GM18909 (cell line): Measurements from ENCODE around the gene HSPA9.

ENCODE experiments used
- ATAC-seq: cut with Tn5 transposase; IDR thresholded peaks from one replicate; pipeline ENCODE4 v1.9.1; 2021; ENCODE audit warnings: mild to moderate bottlenecking; ENCODE audit not compliant: unreplicated experiment, poor library complexity

HSPA9 gene

DNA sequence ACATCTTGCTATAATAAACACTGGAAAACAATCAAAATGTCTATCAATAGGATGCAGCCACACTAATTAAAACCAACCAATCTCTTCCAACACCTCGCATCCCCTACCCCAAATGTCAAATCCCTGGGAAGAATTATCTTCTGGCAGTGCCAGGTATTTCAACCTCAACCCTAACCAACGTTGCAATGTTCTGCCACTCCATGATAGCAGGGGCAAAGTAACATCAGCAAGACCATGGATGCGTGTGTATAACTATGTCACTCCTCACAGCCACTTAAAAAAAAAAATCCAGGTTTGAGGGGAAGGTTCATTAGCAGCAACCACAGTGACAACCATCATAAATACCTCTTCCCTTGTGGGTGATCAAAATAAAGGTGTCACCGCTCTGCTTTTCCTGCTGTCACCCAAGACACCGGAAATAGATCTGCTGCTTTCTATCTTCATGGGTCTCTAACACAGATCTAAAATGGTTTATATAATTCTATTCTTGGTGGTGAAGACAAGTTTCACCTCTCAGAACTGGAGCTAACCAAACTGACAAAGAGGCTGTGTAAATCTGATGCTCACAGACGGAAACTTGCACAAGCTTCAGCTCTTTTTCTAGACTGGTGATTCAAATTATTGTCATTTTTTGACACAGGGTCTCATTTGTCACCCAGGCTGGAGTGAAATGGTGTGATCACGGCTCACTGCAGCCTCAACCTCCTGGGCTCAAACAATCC, 9.9 kb downstream of the HSPA9 start:
- ATAC-seq: no peak

DNA sequence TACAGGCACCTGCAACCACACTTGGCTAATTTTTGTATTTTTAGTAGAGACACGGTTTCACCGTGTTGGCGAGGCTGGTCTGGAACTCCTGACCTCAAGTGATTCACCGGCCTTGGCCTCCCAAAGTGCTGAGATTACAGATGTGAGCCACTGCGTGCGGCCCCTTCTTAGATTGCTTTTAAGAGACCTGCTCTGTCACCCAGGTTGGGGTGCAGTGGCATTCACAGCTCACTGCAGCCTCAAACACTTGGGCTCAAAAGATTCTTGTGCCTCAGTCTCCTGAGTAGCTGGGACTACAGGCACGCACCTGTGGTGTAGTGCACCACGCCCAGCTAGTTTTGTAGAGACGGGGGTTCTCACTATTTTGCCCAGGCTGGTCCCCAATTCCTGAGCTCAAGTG, 11.0 kb downstream of the HSPA9 start:
- no peak for ATAC-seq

DNA sequence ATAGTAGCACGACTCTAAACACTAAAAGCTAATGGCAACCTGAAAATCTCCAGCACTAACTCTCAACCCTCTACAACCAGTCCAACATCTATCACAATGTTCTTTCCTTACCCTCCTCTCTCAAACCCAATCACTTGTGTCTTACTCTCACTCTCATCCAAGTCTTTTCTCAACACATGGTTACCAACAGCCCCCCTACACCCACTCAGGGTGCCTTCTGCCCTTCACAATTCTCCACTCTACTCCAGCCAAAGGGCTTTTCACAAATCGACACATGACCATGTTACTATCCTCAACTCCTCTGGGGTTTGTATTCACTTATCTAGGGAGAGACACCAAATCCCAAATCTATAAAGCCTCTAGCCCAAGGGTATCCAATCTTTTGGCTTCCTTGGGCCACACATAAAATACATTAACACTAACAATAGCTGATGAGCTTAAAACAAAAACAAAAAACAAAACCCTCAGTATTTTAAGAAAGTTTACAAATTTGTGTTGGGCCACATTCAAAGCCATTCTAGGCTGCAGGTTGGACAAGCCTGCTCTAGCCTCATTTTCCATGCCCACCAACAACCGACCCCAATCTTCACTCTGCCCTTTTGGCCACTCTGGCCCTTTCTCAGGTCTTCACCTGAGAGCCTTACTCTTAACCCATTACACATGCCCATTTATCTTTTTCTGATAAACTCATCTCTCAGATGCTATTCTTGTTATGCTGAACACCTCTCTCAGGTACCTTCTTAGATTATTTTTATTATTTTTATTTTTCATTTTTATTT, 11.7 kb downstream of the HSPA9 start:
- ATAC-seq: no peak

DNA sequence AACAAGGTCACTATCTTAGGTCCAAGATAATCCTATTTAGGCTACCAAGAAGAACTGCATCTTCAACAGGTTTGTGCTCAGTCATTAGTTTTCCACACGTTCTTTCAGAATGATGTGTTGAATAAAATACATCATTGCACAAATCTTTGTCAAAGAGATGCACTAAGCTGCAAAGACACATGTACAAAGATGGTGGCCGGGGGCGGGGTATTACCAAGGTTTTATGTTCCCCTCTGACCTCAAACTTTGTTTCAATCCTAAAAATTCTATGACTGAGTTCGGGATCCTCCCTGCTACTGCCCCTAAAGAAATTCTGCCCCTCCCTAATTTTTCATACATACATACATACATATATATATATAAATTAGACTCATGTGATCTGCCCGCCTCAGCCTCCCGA, 14.2 kb downstream of the HSPA9 start:
- ATAC-seq: no peak

DNA sequence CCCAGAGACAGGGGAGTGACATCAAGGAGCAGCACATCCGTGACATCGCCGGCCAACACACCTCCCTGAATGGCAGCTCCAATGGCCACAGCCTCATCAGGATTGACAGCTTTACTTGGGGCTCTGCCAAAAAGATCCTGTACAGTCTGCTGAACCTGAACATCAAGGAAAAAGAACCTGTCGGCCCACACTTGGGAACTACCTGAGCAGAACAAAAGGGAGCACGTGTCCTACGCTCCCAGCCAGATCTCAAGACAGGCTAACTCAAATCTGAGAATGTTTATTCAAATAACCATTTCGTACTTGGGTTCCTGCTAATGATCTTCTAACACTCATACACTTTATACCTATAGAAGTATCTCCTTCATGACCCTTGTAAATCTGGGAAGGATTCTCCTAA, 15.3 kb downstream of the HSPA9 start:
- ATAC-seq: no peak

DNA sequence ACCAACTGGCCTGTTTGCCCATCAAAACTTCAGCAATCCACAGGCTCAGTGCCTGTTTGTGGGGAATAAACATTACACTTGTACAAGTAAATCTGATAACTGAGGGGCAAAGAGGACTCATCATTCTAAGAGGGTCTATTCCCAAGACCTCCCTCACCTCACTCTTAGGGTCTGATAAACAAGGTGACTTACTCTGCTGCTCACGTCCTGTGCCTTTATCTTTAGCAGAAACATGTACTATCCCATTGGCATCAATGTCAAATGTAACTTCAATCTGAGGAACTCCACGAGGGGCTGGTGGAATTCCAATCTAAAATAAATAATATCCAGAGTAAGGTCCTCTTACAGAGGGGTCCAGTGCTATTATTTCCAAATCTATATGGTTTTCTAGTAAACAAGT, 17.5 kb downstream of the HSPA9 start:
- no peak for ATAC-seq

DNA sequence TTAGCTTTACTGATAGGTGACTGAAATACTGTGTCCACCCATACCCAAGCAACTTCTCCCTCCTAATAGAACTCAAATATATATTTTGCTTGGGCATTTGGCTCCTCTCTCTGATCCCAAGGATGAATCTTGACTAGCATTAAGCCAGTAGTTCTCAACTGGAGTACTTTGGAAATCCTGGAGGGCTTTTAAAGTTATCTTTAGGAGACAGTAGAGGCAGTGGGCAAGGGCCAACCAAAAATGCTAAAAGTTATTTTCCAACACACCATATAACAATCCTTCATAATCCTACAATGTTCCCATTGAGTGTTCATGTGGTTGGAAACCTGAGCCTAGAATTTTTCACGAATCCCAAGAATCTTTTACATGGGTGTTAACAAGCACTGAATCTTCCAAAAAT, 21.1 kb downstream of the HSPA9 start:
- ATAC-seq: no peak

DNA sequence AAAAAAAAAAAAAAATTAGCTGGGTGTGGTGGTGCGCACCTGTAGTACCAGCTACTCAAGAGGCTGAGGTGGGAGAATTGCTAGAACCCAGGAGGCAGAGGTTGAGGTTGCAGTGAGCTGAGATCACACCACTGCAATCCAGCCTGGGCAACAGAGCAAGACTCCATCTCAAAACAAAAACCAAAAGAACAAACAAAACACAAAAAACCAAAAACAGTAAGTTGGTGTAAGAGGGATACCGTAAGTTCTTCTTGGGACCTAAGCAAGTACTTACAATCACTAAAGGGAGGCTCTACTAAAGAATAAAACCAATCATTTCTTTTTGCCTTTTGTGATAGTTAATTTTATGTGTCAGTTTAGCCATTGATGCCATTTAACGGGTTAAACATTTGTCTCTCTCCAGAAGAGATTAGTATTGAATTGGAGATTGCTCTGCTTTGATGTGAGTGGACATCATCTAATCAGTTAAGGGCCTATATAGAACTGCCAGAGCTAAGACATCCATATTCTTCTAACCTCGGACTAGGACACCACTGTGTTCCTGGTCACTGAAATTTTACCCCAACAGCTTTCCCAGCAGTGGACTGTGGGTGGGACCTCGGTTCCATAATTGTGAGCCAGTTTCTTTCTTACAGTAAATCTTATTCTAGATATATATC, 21.6 kb downstream of the HSPA9 start:
- ATAC-seq: no peak

DNA sequence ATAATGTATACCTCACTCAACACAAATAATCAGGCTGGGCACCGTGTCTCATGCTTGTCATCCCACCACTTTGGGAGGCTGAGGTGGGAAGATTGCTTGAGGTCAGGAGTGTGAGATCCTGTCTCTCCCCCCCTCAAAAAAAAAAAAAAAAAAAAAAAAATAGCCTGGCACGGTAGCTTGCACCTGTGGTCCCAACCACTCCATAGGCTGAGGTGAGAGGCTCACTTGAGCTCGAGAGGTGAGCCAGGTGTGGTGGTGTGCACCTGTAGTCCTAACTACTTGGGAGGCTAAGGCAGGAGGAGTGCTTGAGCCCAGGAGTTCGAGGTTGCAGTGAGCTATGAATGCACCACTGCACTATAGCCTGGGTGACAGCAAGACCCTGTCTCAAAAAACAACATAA, 22.5 kb downstream of the HSPA9 start:
- no peak for ATAC-seq

DNA sequence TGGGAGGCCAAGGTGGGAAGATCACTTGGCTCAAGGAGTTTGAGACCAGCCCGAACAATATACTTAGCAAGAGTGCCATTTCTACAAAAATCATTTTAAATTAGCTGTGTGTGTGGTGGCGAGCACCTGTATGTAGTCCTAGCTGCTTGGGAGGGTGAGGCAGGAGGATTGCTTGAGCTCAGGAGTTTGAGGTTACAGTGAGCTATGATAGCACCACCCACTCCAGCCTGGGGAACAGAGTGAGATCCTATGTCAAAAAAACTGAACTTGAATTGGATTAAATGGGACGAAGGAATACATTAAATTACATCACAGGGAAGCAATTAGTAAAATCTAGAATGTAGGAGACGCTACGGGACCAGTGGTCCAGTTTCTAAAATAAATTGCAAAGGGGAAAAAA, 25.8 kb downstream of the HSPA9 start:
- no peak for ATAC-seq

DNA sequence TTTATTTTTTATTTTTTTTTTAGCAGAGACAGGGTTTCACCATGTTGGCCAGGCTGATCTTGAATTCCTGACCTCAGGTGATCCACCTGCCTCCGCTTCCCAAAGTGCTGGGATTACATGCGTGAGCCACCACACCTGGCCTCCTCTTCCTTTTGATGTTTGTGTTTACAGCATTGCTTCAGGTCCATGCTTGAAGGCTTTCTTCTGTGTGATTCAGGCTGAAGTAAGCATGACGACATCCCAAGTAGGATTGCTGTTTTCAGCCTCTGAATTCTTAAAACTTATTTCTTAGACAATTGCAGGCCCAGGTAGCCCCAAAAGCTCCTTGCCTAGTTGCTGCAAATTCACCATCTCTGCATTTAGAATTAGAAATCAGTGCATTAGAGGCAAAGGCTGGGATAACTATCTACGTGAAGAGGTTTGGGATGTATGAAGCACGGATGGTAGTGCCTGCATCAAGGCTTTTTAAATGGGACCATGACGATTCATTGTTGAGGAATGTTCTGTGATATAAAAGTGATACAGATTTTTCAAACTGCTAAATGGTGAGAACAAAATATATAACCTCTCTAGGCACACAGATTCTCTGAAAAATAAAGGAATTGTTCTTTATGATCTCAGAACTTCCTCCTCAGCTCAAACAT, 29.2 kb downstream of the HSPA9 start:
- ATAC-seq: no peak

DNA sequence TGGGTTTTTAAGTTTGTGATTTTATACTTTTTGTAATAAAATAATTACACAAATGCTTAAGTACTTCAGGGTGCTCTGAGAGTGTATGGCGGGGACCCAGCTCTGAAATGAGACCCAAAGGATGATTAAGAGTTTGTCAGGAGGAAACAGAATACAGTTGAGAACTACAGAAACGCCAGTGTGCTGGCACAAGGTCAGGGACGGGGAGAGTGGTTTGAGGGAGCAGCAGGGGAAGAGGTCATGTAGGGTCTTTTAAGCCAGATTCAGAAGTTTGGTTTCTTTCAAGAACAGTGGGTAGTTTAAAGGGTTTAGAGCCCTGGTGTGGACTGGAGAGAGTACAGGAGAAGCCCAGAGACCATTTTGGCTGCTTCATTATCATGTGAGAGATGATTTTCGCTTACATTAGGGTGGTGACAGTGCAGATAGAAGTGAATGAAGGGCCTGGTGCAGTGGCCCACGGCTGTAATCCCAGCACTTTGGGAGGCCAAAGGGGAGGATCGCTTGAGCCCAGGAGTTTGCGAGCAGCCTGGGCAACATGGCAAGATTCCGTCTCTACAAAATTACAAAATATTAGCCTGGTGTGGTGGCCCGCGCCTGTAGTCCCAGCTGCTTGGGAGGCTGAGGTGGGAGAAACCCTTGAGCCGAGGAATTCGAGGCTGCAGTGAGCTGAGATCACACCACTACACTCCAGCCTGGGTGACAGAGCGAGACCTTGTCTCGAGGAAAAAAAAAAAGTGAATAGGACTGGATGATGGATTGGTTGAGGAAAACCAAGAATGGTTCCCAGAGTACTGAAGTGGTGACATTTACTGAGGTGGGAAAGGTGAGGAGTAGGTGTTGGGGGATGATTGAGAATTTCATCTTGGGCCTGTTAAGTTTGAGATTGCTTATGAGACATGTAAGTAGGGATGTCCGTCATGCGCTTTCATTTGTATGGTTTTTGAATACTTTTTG, 30.7 kb downstream of the HSPA9 start:
- ATAC-seq: no peak

DNA sequence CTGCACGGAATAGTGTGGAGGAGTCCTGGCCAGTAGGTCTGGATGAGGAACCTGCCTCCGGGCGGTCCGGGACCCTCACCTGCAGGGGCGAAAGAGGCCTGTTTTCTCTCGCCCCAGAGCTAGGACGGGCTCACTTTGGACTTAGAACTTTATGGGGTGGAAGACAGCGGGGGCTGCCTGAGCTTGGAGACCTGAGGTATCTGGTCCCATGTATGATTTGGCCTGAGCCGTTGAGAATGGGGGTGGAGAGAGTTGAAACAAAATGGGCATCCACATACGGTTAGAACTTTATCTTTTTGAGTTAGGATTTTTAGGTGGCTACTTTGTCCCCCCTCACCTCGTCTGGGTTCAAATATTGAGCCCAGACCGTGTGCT, 31.5 kb downstream of the HSPA9 start:
- peak; percentile 46 for ATAC-seq

DNA sequence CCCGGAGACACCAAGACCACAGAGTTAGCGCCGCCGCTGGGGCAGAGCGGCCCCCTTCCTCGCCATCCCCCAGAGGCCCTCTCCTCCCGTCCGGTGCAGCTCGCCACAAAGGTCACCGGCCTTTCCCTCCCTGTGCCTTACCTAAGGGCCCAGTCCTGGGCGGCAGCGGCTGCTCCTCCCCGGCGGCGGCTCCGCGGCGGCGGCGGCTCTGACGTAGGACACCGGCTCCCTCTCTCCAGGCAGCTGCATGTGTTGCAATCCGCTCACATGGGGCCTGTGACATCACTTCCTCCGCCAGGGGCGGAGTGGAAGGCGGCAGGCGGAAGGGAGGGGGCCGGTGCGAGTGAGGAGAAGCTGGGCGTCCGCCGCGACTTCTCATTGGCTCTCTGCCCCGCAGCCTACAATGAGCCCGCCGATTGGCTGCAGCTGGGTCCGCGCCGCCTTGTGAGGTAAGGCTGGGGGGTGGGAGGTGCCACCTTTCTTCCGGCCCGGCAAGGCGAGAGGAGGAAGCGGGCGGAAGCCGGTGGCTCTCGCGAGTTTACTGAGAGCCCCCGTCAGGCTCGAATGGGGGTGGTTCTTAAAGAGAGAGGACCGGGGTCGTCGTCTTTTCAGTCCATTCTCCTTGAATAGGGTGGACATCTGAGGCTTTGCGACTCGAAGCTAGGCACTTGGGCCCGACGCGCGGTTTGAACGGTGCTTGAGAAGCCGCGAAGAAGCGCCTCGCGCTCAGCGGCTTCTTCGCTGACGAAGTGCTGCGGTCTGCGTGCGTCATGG, 32.1 kb downstream of the HSPA9 start, which contains the start of gene ETF1:
Gene ETF1, minus strand, starts transcription at position 281 of the 774 bp plus-strand sequence. CDS start 318 bp downstream, outside the sequence.
- peak; percentile 94 for ATAC-seq

DNA sequence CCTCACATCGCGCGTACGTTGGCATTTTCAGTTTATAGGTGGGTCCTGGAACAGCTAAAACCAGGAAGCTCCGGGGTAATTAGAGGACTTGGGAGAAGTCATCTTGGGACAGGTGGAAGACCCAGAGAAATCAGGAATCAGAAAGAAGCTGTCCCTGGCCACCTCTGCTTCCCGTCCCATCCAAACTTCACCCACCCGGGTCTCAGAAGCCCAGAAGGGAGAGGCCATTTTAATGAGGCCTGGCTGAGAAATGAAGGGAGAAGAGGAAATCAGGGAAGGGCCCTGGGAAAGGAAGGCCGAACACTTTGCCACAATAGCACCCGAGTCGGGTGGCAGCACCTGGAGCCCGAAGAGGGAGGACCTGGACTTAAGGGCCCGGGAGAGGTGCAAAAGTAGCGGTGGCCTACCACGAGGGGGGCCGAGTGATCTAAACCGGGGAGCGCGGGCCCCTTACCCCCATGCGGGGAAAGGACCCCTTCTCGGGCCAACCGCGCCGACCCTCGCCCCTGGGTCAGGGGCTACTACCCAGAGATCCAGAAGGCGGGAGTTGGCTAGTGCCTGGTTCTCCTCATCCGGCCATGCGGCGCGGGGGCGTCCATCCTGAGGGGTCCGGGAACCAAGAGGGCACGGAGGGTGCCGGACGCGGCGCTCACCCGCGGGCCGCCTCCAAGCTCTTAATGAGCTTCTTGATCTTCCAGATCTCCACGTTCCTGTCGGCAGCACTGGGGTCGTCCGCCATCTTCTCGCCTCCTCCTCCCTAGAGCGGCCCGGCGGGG, 32.8 kb downstream of the HSPA9 start:
- no peak for ATAC-seq

DNA sequence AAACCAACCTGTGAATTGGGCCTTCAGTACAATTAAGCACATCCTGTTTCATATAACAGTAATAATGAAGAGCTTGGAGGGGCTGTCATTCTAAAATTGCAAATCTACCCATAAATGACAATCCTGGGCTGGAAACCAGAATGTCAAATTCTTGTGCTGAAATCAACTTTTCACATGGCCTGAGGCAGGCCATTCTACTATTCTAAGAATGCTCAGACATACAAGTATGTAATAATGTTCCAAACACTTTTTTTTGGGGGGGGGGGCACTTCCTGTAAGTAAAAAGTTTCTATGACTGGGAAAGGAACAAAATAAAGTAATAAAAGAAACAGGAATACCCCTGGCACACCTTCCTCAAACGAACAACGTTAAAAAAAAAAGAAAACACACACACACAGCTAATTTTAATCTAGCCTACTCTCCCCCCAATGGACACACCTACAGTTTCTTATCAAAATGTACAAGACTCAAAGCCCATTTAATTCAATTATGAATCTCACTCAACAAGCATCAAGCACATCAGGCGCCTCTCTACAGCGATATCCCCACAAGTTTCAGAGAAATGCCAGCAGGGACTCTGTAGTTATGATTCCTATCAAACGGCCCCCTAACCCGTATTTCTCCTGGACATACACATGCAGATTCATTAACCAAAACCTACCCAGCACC, 33.6 kb downstream of the HSPA9 start:
- ATAC-seq: no peak

DNA sequence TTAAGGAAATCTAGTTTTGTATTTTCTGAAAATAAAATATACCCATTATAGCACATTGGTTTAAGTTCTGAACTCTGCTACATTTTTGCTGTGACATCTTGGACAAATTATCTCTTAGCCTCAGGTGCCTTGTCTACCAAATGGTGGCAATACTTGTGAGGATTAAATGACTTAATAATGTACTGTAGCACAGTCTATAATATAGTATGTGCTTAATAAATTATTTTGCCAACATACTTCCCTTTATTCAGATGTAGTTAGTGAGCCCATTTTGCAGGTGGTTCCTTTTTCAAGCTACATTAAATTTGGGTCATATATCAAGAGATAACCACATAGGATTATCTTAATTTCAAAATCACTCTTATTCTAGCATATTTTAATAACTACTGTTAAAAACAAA, 35.4 kb downstream of the HSPA9 start:
- no peak for ATAC-seq
